HG02759 (cell line): Measurements from ENCODE around the gene FAM193B.
A peak's percentile ranks its signal among the peaks of the same experiment; 100 is the strongest.

ENCODE experiments used
- ATAC-seq: cut with Tn5 transposase; IDR thresholded peaks from one replicate; pipeline ENCODE4 v1.9.1; 2021; ENCODE audit warnings: mild to moderate bottlenecking, moderate library complexity; ENCODE audit not compliant: unreplicated experiment

Gene FAM193B

GRCh38 chr5:177554474-177555111 is at the start of gene FAM193B:
Gene FAM193B (minus strand): TSS chr5:177554563. CDS start chr5:177554458, 105 bp downstream.
- peak; percentile 90 for ATAC-seq

DNA sequence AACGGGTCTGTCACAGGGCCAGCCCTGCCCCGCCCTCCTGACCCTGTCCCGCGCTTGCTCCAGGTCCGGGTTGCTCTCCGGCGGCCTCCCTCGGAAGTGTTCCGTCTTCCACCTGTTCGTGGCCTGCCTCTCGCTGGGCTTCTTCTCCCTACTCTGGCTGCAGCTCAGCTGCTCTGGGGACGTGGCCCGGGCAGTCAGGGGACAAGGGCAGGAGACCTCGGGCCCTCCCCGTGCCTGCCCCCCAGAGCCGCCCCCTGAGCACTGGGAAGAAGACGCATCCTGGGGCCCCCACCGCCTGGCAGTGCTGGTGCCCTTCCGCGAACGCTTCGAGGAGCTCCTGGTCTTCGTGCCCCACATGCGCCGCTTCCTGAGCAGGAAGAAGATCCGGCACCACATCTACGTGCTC is 49.8 kb upstream of the FAM193B start:
- ATAC-seq = no peak

DNA sequence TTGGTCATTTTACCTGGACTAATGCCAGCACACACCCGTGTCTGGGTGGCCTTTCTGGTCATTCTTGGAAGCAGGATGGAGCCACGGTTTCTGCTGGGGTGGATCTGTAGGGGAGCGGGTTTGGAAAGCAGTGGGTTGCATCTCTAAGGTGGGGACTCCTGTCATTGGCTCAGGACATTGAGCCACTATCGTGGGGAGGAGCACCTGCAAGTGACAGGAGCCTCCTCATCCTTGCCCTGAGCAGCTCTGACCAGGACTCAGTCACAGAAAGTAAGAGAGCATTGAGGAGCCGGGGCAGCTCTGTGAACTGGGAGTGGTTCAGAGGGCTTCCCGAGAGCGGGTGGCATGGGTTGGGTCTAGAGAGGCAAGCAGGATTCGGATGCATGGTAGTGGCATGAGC is 49.3 kb upstream of the FAM193B start:
- ATAC-seq = no peak

DNA sequence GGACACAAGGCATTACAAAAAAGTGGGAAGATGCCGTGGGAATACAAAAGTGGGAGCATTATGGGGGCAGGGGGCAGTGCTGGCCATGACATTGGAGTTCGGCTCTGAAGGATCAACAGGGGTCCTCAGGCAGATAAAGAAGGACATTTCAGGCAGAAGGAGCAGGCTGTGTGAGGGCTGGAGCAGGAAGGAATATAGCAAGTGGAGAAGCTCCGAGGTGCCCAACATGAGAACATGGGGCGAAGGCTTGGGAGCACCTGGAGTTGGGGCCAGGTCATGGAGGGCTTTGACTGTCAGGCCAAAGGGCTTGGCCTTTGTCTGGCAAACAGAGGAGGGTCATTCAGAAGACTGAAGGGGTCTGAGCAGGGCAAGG is 48.1 kb upstream of the FAM193B start:
- no peak for ATAC-seq

DNA sequence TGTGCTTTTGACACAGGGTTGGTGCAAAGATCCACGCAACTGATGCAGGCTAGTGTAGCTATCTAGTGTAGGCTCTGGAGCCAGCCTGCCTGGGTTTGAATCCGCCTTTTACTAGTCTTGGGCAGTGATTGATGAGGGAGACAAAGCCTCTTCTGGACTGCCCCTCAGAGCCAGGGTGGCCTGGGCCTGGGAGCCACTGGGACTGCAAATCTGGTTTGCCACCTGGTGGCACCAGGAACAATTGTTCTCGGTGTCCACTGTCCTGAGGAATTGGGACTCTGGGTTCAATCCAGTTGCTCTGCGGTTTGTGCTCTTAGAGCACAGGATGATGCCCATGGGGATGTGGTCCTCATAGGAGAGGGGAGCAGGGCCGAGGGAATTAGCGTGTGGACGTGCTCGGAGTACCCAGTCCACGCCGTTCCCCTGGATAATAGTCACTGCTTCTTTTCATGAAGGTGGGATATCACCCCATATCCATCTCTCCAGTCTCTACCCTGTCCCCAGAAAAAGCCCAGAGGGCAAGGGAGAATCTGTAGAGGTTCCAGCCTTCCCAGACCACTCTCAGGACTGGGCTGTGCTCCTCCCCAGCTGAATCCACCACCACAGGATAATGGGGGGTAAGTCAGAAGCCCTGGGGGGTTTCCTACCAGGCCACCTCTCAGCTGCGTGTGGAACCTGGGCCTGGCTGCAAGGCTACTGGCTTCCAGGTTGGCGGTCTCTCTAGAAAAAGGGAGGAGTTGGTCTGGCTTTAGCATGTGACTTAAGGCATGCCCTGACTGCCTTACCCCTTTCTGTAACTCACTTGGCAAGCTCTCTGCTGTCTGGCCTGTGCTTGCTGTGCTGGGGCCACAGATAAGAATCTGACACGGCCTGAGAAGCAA is 47.5 kb upstream of the FAM193B start:
- ATAC-seq = no peak

- no peak for ATAC-seq
Observed at GRCh38 chr5:177601126-177601525, 46.8 kb upstream of the FAM193B start.

DNA sequence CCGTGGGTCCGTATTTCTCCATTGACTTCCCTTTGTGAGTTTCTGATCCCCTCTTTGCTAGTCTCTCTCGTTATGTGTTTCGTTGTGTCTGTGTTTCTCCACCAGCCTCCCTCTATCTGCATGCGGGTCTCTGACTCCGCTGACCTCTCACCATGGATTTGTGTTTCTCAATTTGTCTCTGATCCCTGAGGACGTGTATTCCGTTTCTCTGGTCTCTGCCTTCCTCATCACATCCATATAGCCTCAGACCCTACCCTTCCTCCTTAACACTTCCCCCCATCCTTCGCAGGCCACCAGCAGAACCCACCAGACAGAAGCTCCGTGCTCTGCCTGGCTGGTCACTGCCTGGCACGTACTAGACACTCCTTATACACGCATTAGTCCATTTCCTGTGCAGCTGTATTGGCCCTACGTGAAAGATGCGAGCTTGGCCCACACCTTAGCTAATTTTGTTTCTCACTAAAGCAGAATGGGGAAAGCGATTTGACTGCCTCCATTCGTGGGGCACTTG is 46.2 kb upstream of the FAM193B start:
- ATAC-seq = no peak

- ATAC-seq = peak; percentile 91
Observed at GRCh38 chr5:177599731-177600507, 45.6 kb upstream of the FAM193B start, which contains the start of gene B4GALT7. Gene B4GALT7 (plus strand): TSS chr5:177600132. CDS start chr5:177600211, 79 bp downstream.

GRCh38 chr5:177598477-177598876 is 44.1 kb upstream of the FAM193B start:
- ATAC-seq = no peak

GRCh38 chr5:177596775-177597238 is 42.4 kb upstream of the FAM193B start:
- ATAC-seq = no peak

- ATAC-seq = no peak
Observed at GRCh38 chr5:177595991-177596774, 41.8 kb upstream of the FAM193B start.

- no peak for ATAC-seq
Observed at GRCh38 chr5:177595026-177595585, 40.7 kb upstream of the FAM193B start.

- ATAC-seq = no peak
Observed at GRCh38 chr5:177594071-177594470, 39.7 kb upstream of the FAM193B start.

GRCh38 chr5:177593511-177593910 is 39.1 kb upstream of the FAM193B start:
- no peak for ATAC-seq

DNA sequence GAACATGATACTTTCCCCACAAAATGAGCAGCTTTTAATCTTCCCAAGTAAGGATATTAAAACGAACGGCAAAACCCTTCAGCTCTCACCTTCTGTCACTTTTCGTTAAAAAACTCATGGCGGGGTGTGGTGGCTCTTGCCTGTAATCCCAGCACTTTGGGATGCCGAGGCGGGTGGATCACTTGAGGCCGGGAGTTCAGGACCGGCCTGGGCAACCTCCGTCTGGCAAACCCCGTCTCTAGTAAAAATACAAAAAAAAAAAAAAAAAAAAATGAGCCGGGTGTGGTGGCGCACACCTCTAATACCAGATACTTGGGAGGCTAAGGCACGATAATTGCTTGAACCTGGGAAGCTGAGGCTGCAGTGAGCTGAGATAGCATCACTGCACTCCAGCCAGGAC is 38.5 kb upstream of the FAM193B start:
- ATAC-seq = no peak

GRCh38 chr5:177592010-177592834 is 37.9 kb upstream of the FAM193B start, which contains the start of gene TMED9:
Gene TMED9 (plus strand): TSS chr5:177592203. CDS start chr5:177592215, 12 bp downstream.
- ATAC-seq = peak; percentile 97

DNA sequence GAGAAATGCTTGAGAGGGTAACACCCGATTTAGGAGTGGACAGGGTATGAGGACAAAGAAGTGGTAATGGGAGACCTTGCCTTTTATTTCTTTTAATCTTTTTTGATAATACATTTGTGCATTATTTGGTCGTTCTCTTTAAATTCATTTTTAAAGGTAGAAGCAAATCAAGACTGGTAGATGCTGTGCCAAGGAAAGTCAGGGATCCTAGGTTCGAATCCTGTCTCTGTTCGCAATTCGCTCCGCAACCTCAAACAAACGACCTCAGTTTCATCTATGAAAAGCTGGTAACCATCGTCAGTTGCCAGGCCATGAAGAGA is 37.3 kb upstream of the FAM193B start:
- ATAC-seq = no peak

DNA sequence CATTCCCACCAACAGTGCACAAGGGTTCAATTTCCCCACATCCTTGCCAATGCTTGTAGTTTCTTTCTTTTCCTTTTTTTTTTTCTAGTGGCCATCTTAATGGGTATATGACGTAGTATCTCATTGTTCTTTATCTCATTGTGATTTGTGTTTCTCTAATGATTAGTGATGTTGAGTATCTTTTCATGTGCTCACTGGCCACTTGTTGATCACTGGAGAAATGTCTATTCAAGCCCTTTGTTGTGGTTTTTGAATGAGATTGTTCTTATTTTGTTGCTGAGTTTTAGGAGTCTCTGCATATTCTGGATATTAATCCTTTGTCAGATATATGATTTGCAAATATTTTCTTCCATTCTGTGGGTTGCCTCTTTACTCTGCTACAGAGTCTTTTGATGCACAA is 36.0 kb upstream of the FAM193B start:
- no peak for ATAC-seq

GRCh38 chr5:177588413-177588909 is 34.1 kb upstream of the FAM193B start:
- ATAC-seq = no peak
